Smooth muscle cell (in vitro differentiated cells): ENCODE measurements around the gene PYDC1. TPM values are rescaled to one million over a fixed set of nuclear protein-coding genes. Genes with fewer than 3 reads are reported as not detected.

Experiments
- DNase-seq: peaks from one replicate; lab custom pipeline; 2025; ENCODE audit not compliant: unreplicated experiment; lab: John Stamatoyannopoulos, UW
- H2AFZ ChIP-seq: fragments of 200-600 bp; sonication (generic); 2 replicates; pipeline ENCODE4 v1.6.0; 2016; ENCODE audit warnings: antibody characterized with exemption, low read depth, mild to moderate bottlenecking
- H3F3A ChIP-seq: fragments of 200-600 bp; sonication (generic); 2 replicates; pipeline ENCODE4 v1.6.0; 2017; ENCODE audit warnings: antibody characterized with exemption, low read depth
- H3K27ac ChIP-seq: fragments of 200-600 bp; sonication (generic); 2 replicates; pipeline ENCODE4 v1.5.1; 2016; ENCODE audit warnings: low read depth, mild to moderate bottlenecking
- H3K27me3 ChIP-seq: fragments of 200-600 bp; sonication (generic); 2 replicates; pipeline ENCODE4 v1.6.1; 2016; ENCODE audit warnings: low read depth, mild to moderate bottlenecking
- H3K36me3 ChIP-seq: fragments of 200-600 bp; sonication (generic); 2 replicates; pipeline ENCODE4 v1.5.1; 2016; ENCODE audit warnings: low read depth
- H3K4me1 ChIP-seq: fragments of 200-600 bp; sonication (generic); 2 replicates; pipeline ENCODE4 v1.5.1; 2016; ENCODE audit warnings: low read depth
- H3K4me2 ChIP-seq: fragments of 200-600 bp; sonication (generic); 2 replicates; pipeline ENCODE4 v1.6.0; 2016; ENCODE audit warnings: mild to moderate bottlenecking
- H3K4me3 ChIP-seq: fragments of 200-600 bp; sonication (generic); 2 replicates; pipeline ENCODE4 v1.5.1; 2016; ENCODE audit warnings: mild to moderate bottlenecking
- H3K79me2 ChIP-seq: fragments of 200-600 bp; sonication (generic); 2 replicates; pipeline ENCODE4 v1.6.0; 2016; ENCODE audit warnings: low read depth, mild to moderate bottlenecking
- H3K9ac ChIP-seq: fragments of 200-600 bp; sonication (generic); 2 replicates; pipeline ENCODE4 v1.6.0; 2016; ENCODE audit warnings: low read depth
- H3K9me3 ChIP-seq: fragments of 200-600 bp; sonication (generic); replicated peaks from 2 replicates; pipeline ENCODE4 v1.5.1; 2016; ENCODE audit warnings: low read depth
- H4K20me1 ChIP-seq: fragments of 200-600 bp; sonication (generic); 2 replicates; pipeline ENCODE4 v1.6.0; 2016; ENCODE audit warnings: low read depth
- CTCF ChIP-seq: fragments of 200-600 bp; sonication (generic); IDR thresholded peaks from 2 replicates; pipeline ENCODE4 v1.5.1; 2017; ENCODE audit warnings: borderline replicate concordance, mild to moderate bottlenecking, antibody characterized with exemption; ENCODE audit not compliant: insufficient read depth, poor library complexity, severe bottlenecking
- WGBS: methylation state at CpG from one replicate; pipeline ENCODE4 v1.1.7; 2016; ENCODE audit warnings: low lambda C conversion rate; 5-methylcytosine and 5-hydroxymethylcytosine counted together
- polyA plus RNA-seq: library from polyadenylated mRNA; unstranded; fragments of >200 nt; fragmentation: Nextera tagmentation; extraction: Ambion mirVana; gene quantifications from 2 replicates; pipeline ENCODE4 v1.2.1, GENCODE V29; 2016
- total RNA-seq: library from RNA; depleted of rRNA; stranded (reverse); fragments of >200 nt; gene quantifications from 2 replicates; pipeline ENCODE4 v1.2.3, GENCODE V29; 2014

The PYDC1 gene
- total and polyA plus RNA-seq, 2 experiments from 2014 or later = 1.1 TPM; not detected in 1

GRCh38 chr16:31217136-31217530, 198 bp upstream of the PYDC1 start:
- no peaks in the 10 kb centered on the region for H3K36me3 ChIP-seq
- H3K9ac ChIP-seq = no peak overlapping the region
- peaks cover 81% of the 10 kb centered on the region for H3K27me3 ChIP-seq
- H3K4me1 ChIP-seq = peaks cover 23% of the 10 kb centered on the region
- no peak for DNase-seq
- no peaks in the 10 kb centered on the region for H4K20me1 ChIP-seq
- no peaks in the 10 kb centered on the region for H3K9me3 ChIP-seq
- 28% methylated on average over 4 of the region's 4 CpGs for WGBS
- no peak overlapping the region for H3K4me3 ChIP-seq
- H2AFZ ChIP-seq = no peak overlapping the region
- H3F3A ChIP-seq = no peaks in the 10 kb centered on the region
- no peaks in the 10 kb centered on the region for H3K79me2 ChIP-seq
- H3K4me2 ChIP-seq = no peak overlapping the region
- no peak for TF ChIP-seq CTCF
- no peak overlapping the region for H3K27ac ChIP-seq

GRCh38 chr16:31215287-31216162, 1.4 kb downstream of the PYDC1 start:
- WGBS = 2% methylated on average over 50 of the region's 63 CpGs
- Histone ChIP-seq H3K79me2 (no peaks in the 10 kb centered on the region), H3K27ac (no peak overlapping the region), H2AFZ (no peak overlapping the region), H3K4me3 (peak overlapping the region; percentile 49), H3K27me3 (peaks cover 79% of the 10 kb centered on the region), H4K20me1 (no peaks in the 10 kb centered on the region), H3K9ac (no peak overlapping the region), H3K9me3 (no peaks in the 10 kb centered on the region), H3K4me2 (peak overlapping the region; percentile 88), H3K36me3 (no peaks in the 10 kb centered on the region), H3F3A (no peaks in the 10 kb centered on the region), H3K4me1 (peaks cover 23% of the 10 kb centered on the region)
- no peak for TF ChIP-seq CTCF
- DNase-seq = no peak

- peak overlapping the region; percentile 49 for H3K4me3 ChIP-seq
- no peaks in the 10 kb centered on the region for H4K20me1 ChIP-seq
- H3K27me3 ChIP-seq = peaks cover 78% of the 10 kb centered on the region
- H3K27ac ChIP-seq = no peak overlapping the region
- no peak for TF ChIP-seq CTCF
- no peak for DNase-seq
- H3K36me3 ChIP-seq = no peaks in the 10 kb centered on the region
- no peaks in the 10 kb centered on the region for H3K9me3 ChIP-seq
- 4% methylated on average over 57 of the region's 58 CpGs for WGBS
- H3F3A ChIP-seq = no peaks in the 10 kb centered on the region
- peaks cover 23% of the 10 kb centered on the region for H3K4me1 ChIP-seq
- H3K4me2 ChIP-seq = peak overlapping the region; percentile 88
- H2AFZ ChIP-seq = no peak overlapping the region
- H3K79me2 ChIP-seq = no peaks in the 10 kb centered on the region
- no peak overlapping the region for H3K9ac ChIP-seq
Observed at GRCh38 chr16:31214708-31215286, 2.1 kb downstream of the PYDC1 start.
